Cardiac fibroblast (primary cell): ENCODE measurements around the gene AMOT.

ENCODE experiments used
- DNase-seq, 2 donors: peaks; one replicate each; pipeline versions ENCODE4 v3.0.0 to v3.0.0-alpha.2; 2010; ENCODE audit warnings: low read depth in 2 of 2
- H3K4me3 ChIP-seq, 2 donors: replicated peaks in 1 of 2; 1 replicate in 1 of 2; 2 replicates in 1 of 2; pipeline ENCODE4 v1.5.1; 2011; ENCODE audit warnings: low read depth in 2 of 2, low read length in 2 of 2, mild to moderate bottlenecking in 2 of 2, moderate library complexity in 1 of 2
- TF ChIP-seq, protein P1 (sequence below): IDR thresholded peaks from one replicate; pipeline ENCODE4 v1.5.1; 2011; ENCODE audit warnings: low read depth, mild to moderate bottlenecking, low read length, inconsistent platforms

The AMOT gene

DNA sequence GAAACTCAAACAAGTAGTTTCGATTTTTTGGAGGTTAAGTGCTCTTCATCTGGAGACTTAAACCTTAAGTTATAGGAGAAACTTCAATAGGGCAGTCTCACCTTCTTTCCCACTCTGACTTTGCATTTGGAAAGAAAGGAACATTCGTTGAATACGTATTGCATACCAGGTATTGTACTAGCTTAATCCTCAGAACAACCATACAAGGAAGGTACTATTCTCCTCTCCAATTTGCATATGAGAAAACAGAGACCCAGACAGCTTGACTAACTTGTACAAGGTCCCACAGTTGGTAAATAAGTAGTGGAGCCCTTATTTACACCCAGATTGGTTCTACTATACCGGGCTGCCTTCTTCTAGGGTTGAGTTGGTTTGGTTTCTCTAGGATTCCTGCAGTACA is 32.6 kb downstream of the AMOT start:
- DNase-seq: no peak
- no peak overlapping the region for H3K4me3 ChIP-seq
- TF ChIP-seq, protein P1, sequence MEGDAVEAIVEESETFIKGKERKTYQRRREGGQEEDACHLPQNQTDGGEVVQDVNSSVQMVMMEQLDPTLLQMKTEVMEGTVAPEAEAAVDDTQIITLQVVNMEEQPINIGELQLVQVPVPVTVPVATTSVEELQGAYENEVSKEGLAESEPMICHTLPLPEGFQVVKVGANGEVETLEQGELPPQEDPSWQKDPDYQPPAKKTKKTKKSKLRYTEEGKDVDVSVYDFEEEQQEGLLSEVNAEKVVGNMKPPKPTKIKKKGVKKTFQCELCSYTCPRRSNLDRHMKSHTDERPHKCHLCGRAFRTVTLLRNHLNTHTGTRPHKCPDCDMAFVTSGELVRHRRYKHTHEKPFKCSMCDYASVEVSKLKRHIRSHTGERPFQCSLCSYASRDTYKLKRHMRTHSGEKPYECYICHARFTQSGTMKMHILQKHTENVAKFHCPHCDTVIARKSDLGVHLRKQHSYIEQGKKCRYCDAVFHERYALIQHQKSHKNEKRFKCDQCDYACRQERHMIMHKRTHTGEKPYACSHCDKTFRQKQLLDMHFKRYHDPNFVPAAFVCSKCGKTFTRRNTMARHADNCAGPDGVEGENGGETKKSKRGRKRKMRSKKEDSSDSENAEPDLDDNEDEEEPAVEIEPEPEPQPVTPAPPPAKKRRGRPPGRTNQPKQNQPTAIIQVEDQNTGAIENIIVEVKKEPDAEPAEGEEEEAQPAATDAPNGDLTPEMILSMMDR: no peak

DNA sequence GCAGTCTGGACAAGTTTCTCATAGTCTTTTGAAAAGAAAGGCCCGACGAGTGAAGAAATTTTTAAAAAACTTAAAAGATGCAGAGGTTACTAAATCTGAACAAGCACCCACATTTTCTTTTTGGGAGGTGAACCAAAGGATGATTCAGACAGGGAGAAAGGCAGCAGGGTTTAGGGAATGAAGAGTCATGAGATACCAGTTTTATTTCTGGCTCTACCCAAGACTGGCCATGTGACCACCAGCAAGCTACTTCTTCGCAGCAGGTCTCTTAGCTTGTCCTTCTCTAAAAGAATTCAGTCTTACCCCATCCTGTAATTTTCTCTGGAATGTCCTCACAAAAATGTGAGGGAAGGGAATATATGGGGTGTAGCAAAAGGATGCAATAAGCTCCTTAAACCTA is 37.6 kb downstream of the AMOT start:
- TF ChIP-seq, protein P1: no peak
- no peak for DNase-seq
- no peak overlapping the region for H3K4me3 ChIP-seq

DNA sequence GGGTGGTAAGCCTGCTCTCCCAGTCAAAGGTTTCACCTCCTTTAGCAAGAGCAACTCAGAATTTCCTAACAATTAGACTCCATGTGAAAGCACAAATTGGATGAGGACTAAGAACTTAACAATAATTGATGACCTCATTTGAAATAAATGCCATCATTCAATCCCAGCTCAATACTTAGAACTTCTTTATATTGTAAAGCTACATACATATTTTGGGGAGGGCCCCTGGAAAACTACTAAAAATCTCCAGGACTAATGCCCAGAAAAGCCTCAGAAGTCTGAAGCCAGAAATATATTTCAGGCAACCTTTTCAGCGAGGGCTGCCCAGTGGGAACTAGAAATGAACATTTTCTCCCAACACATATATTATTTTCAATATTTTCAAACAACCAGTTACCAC is 38.1 kb downstream of the AMOT start:
- DNase-seq: no peak
- H3K4me3 ChIP-seq: no peak overlapping the region
- TF ChIP-seq, protein P1: no peak

DNA sequence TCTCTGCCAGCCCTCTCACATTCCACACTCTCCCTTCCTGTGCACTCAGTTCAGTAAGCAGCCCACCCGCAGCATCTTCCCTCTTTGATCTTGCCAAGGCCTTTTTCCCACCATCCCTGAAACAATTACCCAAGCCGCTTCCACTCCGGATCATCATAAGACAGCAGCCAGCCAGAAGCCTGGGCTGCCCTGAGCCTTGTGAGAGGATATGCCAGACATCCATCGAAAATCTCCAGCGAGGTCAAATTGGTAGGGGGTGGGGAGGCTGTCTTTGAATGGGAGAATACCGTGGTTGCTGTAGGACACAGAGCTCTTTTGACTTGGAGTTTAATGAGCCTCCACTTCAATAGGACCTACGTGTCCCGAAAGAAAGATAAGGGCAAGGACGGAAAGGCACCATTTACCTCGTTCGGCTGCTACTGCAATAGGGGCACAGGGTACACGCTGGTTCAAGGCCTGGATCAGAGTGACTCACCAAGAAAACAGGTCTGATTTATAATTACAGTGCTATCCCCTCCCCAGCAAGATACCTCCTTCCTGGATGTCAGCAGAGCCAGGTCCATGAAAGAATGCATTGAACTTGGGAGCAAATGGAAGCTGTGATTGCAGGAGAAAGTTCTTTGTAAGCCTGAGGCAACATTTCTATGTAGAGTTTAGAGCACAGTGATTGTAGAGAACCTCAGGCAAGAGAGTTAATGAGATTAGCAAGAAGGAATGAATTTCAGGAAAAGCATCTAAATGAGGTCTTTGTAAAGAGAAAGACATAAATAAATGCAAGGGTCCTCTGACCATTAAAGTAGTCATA is 39.5 kb downstream of the AMOT start:
- no peak overlapping the region for H3K4me3 ChIP-seq
- no peak for DNase-seq
- TF ChIP-seq, protein P1: no peak

DNA sequence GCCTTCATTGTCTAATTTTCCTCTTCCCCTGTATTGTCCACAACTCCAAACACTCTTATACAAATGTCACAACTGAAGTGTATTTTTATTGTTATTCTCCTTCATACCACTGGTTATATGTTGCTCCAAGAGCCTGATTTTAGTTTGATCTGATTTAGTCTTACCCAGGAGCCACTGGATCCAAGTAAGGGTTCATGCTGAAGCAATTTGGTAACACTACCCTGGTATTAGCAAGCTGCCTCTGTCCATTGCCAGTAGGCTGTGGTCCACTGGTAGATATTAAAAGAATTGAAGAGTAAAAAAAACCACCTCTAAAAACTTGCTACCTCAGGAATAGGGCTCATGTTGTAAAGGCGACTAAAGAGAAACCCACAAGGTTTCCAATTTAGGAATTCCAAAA is 41.2 kb downstream of the AMOT start:
- no peak for DNase-seq
- no peak overlapping the region for H3K4me3 ChIP-seq
- TF ChIP-seq, protein P1: no peak

DNA sequence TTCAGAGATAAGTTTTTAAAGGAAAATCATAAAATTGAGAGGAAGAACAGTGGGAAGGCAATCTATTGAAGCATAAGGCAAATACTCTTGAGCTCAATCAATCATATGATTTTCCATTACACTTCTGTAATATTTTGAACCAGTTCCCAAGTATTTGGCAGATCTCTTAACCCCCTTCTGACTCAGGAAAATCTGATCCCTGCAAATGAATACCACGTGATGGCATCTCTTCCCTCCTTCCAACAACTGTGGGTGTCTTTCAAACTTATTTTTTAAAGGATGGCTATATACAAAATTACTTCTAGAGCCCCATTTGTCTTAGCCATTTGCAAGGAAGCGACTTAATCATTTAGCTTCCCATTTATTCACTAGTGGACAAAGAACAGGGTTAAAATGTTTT is 41.9 kb downstream of the AMOT start:
- DNase-seq: no peak
- TF ChIP-seq, protein P1: no peak
- H3K4me3 ChIP-seq: no peak overlapping the region

DNA sequence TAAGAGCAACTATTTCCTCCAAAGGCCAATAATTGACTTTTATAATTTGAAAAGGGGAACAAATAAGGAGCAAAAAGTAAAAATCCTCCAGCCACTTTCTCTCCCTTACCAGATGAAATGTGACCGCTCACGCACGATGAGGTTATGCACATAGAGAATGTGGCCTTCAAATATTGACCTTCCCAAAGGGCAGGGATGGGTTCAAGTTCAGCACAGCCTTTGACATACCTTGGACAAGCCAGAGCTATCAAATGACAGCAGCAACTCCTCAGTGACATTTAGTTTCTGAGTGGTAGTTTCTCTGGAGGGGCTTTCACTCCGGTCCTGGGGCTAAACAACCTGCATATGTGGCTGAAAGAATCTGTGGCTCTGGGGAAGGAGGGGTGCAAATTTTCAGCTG is 50.7 kb downstream of the AMOT start:
- TF ChIP-seq, protein P1: no peak
- H3K4me3 ChIP-seq: no peak overlapping the region
- no peak for DNase-seq
